Measurements from ENCODE around the gene TAS1R2.

TAS1R2 gene

GRCh38 chr1:18794051-18794450, 65.4 kb downstream of the TAS1R2 start:
- no peak for TF ChIP-seq CTCF (IDR thresholded peaks at IDR 0.05; ENCODE audit: extremely low read depth, insufficient read depth, missing control alignments)
- in situ Hi-C loops (cut with MboI; ENCODE audit: low pct_unique_long_range_greater_than_20kb, low sequenced_read_pairs, unreplicated experiment) = no loop called here
- no peak for DNase-seq (ENCODE audit: low spot score)

GRCh38 chr1:18793164-18793563, 66.3 kb downstream of the TAS1R2 start:
- TF ChIP-seq CTCF (IDR thresholded peaks at IDR 0.05; ENCODE audit: extremely low read depth, insufficient read depth, missing control alignments) = no peak
- DNase-seq (ENCODE audit: low spot score) = no peak
- in situ Hi-C loops (cut with MboI; ENCODE audit: low pct_unique_long_range_greater_than_20kb, low sequenced_read_pairs, unreplicated experiment) = no loop called here

GRCh38 chr1:18792747-18793146, 66.7 kb downstream of the TAS1R2 start:
- no peak for DNase-seq (ENCODE audit: low spot score)
- in situ Hi-C loops (cut with MboI; ENCODE audit: low pct_unique_long_range_greater_than_20kb, low sequenced_read_pairs, unreplicated experiment) = no loop called here
- TF ChIP-seq CTCF (IDR thresholded peaks at IDR 0.05; ENCODE audit: extremely low read depth, insufficient read depth, missing control alignments) = no peak
